GM12801 (cell line): ENCODE data around the gene NSD1.

Source experiments
- CTCF ChIP-seq: IDR thresholded peaks from one replicate; pipeline ENCODE4 v1.5.1; 2011; ENCODE audit warnings: control low read depth; ENCODE audit not compliant: insufficient read length; ENCODE audit errors: extremely low read depth

The NSD1 gene

GRCh38 chr5:177290816-177291596, 157.4 kb downstream of the NSD1 start:
- no peak for TF ChIP-seq CTCF

- TF ChIP-seq CTCF: no peak
Observed at GRCh38 chr5:177291735-177292134, 158.2 kb downstream of the NSD1 start.

- TF ChIP-seq CTCF: no peak
Observed at GRCh38 chr5:177293819-177294581, 160.4 kb downstream of the NSD1 start.

- no peak for TF ChIP-seq CTCF
Observed at GRCh38 chr5:177294632-177295031, 161.1 kb downstream of the NSD1 start.

- TF ChIP-seq CTCF: no peak
Observed at GRCh38 chr5:177295924-177296323, 162.4 kb downstream of the NSD1 start.

- TF ChIP-seq CTCF: no peak
Observed at GRCh38 chr5:177296581-177296980, 163.0 kb downstream of the NSD1 start.

GRCh38 chr5:177297922-177298321, 164.3 kb downstream of the NSD1 start:
- TF ChIP-seq CTCF: no peak
